Endothelial cell of umbilical vein (primary cell): Measurements from ENCODE around the gene EHD1.

Source experiments
- CTCF ChIP-seq, 2 donors: IDR thresholded peaks; 1 replicate in 1 of 2; 2 replicates in 1 of 2; pipeline ENCODE4 v1.5.1; 2011; ENCODE audit warnings: low read length in 2 of 2, mild to moderate bottlenecking in 2 of 2, moderate library complexity in 2 of 2, control low read depth in 1 of 2, inconsistent platforms in 1 of 2, low read depth in 1 of 2; ENCODE audit not compliant: insufficient read depth in 1 of 2; ENCODE audit errors: extremely low read depth in 1 of 2
- EZH2 ChIP-seq: IDR thresholded peaks from 2 replicates; pipeline ENCODE4 v1.6.1; 2012; ENCODE audit warnings: borderline replicate concordance, low read depth, mild to moderate bottlenecking, moderate library complexity, low read length, inconsistent platforms; ENCODE audit not compliant: severe bottlenecking
- JUN ChIP-seq: IDR thresholded peaks from 2 replicates; pipeline ENCODE4 v1.6.1; 2011; ENCODE audit warnings: borderline replicate concordance, low read depth; ENCODE audit not compliant: insufficient read length, insufficient read depth
- MAX ChIP-seq: IDR thresholded peaks from 2 replicates; pipeline ENCODE4 v1.6.1; 2011; ENCODE audit not compliant: insufficient read depth, insufficient read length
- POLR2A ChIP-seq: IDR thresholded peaks from 2 replicates; pipeline ENCODE4 v1.6.1; 2012; ENCODE audit warnings: low read depth, mild to moderate bottlenecking, control low read depth, low read length
- POLR2AphosphoS5 ChIP-seq: IDR thresholded peaks from 2 replicates; pipeline ENCODE4 v1.6.1; 2012; ENCODE audit warnings: low read depth, mild to moderate bottlenecking, control low read depth, low read length, moderate library complexity; ENCODE audit not compliant: insufficient read depth

- TF ChIP-seq MAX (no peak), CTCF (IDR thresholded peaks at IDR 0.05; ENCODE audit: extremely low read depth in 1 of 2, insufficient read depth in 1 of 2, low read depth in 1 of 2, low read length in 2 of 2) (no peak), POLR2A (no peak), POLR2AphosphoS5 (no peak), JUN (no peak), EZH2 (no peak)
Measured at GRCh38 chr11:64924910-64925284, 46.5 kb upstream of the EHD1 start.
